HepG2 (cell line): ENCODE results near the gene CENATAC. TPM values are rescaled to one million over a fixed set of nuclear protein-coding genes. Genes with fewer than 3 reads are reported as not detected.

Experiments used
- ATAC-seq: fragments of 200-7000 bp; cut with Tn5 transposase; 3 replicates; pipeline ENCODE4 v1.9.1; 2020; ENCODE audit warnings: mild to moderate bottlenecking, moderate library complexity
- BruUV-seq: library from RNA; stranded (reverse); fragments of 400-500 nt; replicated peaks from 2 replicates; lab custom pipeline; 2021; lab: Mats Ljungman, UMichigan
- CTCF ChIA-PET: fragments of 300-600 bp; formaldehyde crosslinking; extraction: SDS; loops from one replicate; lab custom pipeline; 2021; ENCODE audit warnings: low total read pairs, inconsistent platforms, low intra/inter-chr PET ratio; lab: Yijun Ruan, JAX
- POLR2A ChIA-PET: fragments of 350-600 bp; sonication (Branson Sonifier 250); formaldehyde crosslinking; loops from one replicate; lab custom pipeline; 2020; ENCODE audit warnings: antibody characterized with exemption, inconsistent platforms; lab: Yijun Ruan, JAX
- DNase-seq: peaks from one replicate; pipeline ENCODE4 v3.0.0-alpha.2; 2015; ENCODE audit warnings: low spot score
- FAIRE-seq: peaks from 3 replicates; lab custom pipeline; 2011; peaks lifted over from hg19 to GRCh38; lab: Jason Lieb, UNC
- H2AFZ ChIP-seq: one replicate; pipeline ENCODE4 v1.6.1; 2011; ENCODE audit warnings: low read length, inconsistent platforms
- H3K27ac ChIP-seq: fragments of 300-600 bp; 3 replicates; pipeline ENCODE4 v1.8.0; 2011; ENCODE audit warnings: mixed run types, mild to moderate bottlenecking, mixed read lengths, low read length, inconsistent platforms; ENCODE audit not compliant: insufficient read depth; ENCODE audit errors: extremely low read length
- H3K27me3 ChIP-seq, 2 experiments: fragments of 200-600 bp in 1 of 2; 2 replicates in 1 of 2; 3 replicates in 1 of 2; pipeline versions ENCODE4 v1.6.0 to v1.8.0; 2011; ENCODE audit warnings: low read length in 2 of 2, mild to moderate bottlenecking in 2 of 2, moderate library complexity in 2 of 2, inconsistent platforms in 1 of 2; ENCODE audit not compliant: insufficient read depth in 2 of 2, control insufficient read depth in 1 of 2
- H3K36me3 ChIP-seq, 2 experiments: fragments of 200-600 bp in 1 of 2; replicated peaks in 1 of 2; 2 replicates in 1 of 2; 3 replicates in 1 of 2; pipeline versions ENCODE4 v1.5.1 to v1.8.0; 2011; ENCODE audit warnings: low read length in 2 of 2, inconsistent platforms in 1 of 2; ENCODE audit not compliant: insufficient read depth in 2 of 2, control insufficient read depth in 1 of 2
- H3K4me1 ChIP-seq: 2 replicates; pipeline ENCODE4 v1.5.1; 2012; ENCODE audit warnings: low read length, inconsistent platforms; ENCODE audit not compliant: insufficient read depth
- H3K4me2 ChIP-seq: 2 replicates; pipeline ENCODE4 v1.6.0; 2011; ENCODE audit warnings: low read depth, low read length, inconsistent platforms
- H3K4me3 ChIP-seq, 3 experiments: fragments of 200-600 bp in 1 of 3; sonication (generic), shearing (Covaris generic) in 1 of 3; replicated peaks in 1 of 3; 2 replicates each; pipeline ENCODE4 v1.5.1; 2011 to 2016; ENCODE audit warnings: low read length in 3 of 3, inconsistent platforms in 2 of 3, low read depth in 2 of 3, mild to moderate bottlenecking in 2 of 3, control low read depth in 1 of 3, mixed read lengths in 1 of 3; ENCODE audit not compliant: insufficient read depth in 1 of 3
- H3K79me2 ChIP-seq: one replicate; pipeline ENCODE4 v1.6.1; 2011; ENCODE audit warnings: low read length, inconsistent platforms; ENCODE audit not compliant: insufficient read depth
- H3K9ac ChIP-seq: 2 replicates; pipeline ENCODE4 v1.6.0; 2011; ENCODE audit warnings: mild to moderate bottlenecking, low read depth, low read length, inconsistent platforms; ENCODE audit not compliant: insufficient read depth
- H3K9me3 ChIP-seq: 2 replicates; pipeline ENCODE4 v1.5.1; 2012; ENCODE audit warnings: mild to moderate bottlenecking, low read length
- H4K20me1 ChIP-seq: 2 replicates; pipeline ENCODE4 v1.6.0; 2011; ENCODE audit warnings: inconsistent platforms, mild to moderate bottlenecking, low read length, moderate library complexity; ENCODE audit not compliant: insufficient read depth
- AKAP8 ChIP-seq: sonication (generic); formaldehyde crosslinking; IDR thresholded peaks from 2 replicates; pipeline ENCODE4 v1.5.1; 2020; ENCODE audit warnings: mild to moderate bottlenecking, missing genetic modification reagents
- ASH2L ChIP-seq: fragments of 300-600, 200-600 bp; sonication (generic); IDR thresholded peaks from 2 replicates; pipeline ENCODE4 v1.7.0; 2017; ENCODE audit warnings: low read depth, mild to moderate bottlenecking, moderate library complexity, mixed read lengths, low read length; ENCODE audit not compliant: insufficient read length
- E2F1 ChIP-seq: sonication (generic); formaldehyde crosslinking; IDR thresholded peaks from 2 replicates; pipeline ENCODE4 v1.5.0; 2020; ENCODE audit warnings: missing genetic modification reagents
- FOXO1 ChIP-seq: sonication (generic); formaldehyde crosslinking; IDR thresholded peaks from 2 replicates; pipeline ENCODE4 v1.4.0; 2020; ENCODE audit warnings: missing genetic modification reagents
- GATAD2A ChIP-seq: IDR thresholded peaks from 2 replicates; pipeline ENCODE4 v1.6.1; 2016
- JUNB ChIP-seq: sonication (generic); formaldehyde crosslinking; IDR thresholded peaks from 2 replicates; pipeline ENCODE4 v1.8.0; 2022; ENCODE audit warnings: missing genetic modification reagents, mild to moderate bottlenecking, borderline replicate concordance
- MIXL1 ChIP-seq: IDR thresholded peaks from 2 replicates; pipeline ENCODE4 v1.6.1; 2016
- NFE2L1 ChIP-seq: sonication (generic); formaldehyde crosslinking; IDR thresholded peaks from 2 replicates; pipeline ENCODE4 v1.4.0; 2020; ENCODE audit warnings: missing genetic modification reagents, mild to moderate bottlenecking, borderline replicate concordance
- NKX3-1 ChIP-seq: sonication (generic); formaldehyde crosslinking; IDR thresholded peaks from 2 replicates; pipeline ENCODE4 v1.5.0; 2020; ENCODE audit warnings: missing genetic modification reagents
- PRMT3 ChIP-seq: sonication (generic); formaldehyde crosslinking; IDR thresholded peaks from 2 replicates; pipeline ENCODE4 v1.8.1; 2022; ENCODE audit warnings: low read depth, mild to moderate bottlenecking, moderate library complexity, missing genetic modification reagents, borderline replicate concordance
- RNF219 ChIP-seq: sonication (generic); formaldehyde crosslinking; IDR thresholded peaks from 2 replicates; pipeline ENCODE4 v1.5.0; 2020; ENCODE audit warnings: mild to moderate bottlenecking, missing genetic modification reagents
- RXRA ChIP-seq: sonication (generic); formaldehyde crosslinking; IDR thresholded peaks from 2 replicates; pipeline ENCODE4 v1.5.1; 2020; ENCODE audit warnings: missing genetic modification reagents
- XRCC5 ChIP-seq: fragments of 200-400 bp; formaldehyde crosslinking; optimal IDR thresholded peaks from 2 replicates; pipeline ENCODE3; 2017; ENCODE audit warnings: mild to moderate bottlenecking, low read length
- YEATS4 ChIP-seq: sonication (generic); formaldehyde crosslinking; IDR thresholded peaks from 2 replicates; pipeline ENCODE4 v1.4.0; 2020; ENCODE audit warnings: missing genetic modification reagents, borderline replicate concordance
- ZC3H4 ChIP-seq: sonication (generic); formaldehyde crosslinking; IDR thresholded peaks from 2 replicates; pipeline ENCODE4 v1.4.0; 2020; ENCODE audit warnings: missing genetic modification reagents, borderline replicate concordance
- ZFP90 ChIP-seq: sonication (generic); formaldehyde crosslinking; IDR thresholded peaks from 2 replicates; pipeline ENCODE4 v1.8.0; 2022; ENCODE audit warnings: missing genetic modification reagents, mild to moderate bottlenecking, inconsistent platforms, borderline replicate concordance
- ZMAT3 ChIP-seq: sonication (generic); formaldehyde crosslinking; conservative IDR thresholded peaks from 2 replicates; pipeline ENCODE4 v1.7.0; 2021; ENCODE audit warnings: missing genetic modification reagents
- ZNF101 ChIP-seq: sonication (generic); formaldehyde crosslinking; IDR thresholded peaks from 2 replicates; pipeline ENCODE4 v1.4.0; 2020; ENCODE audit warnings: mild to moderate bottlenecking, low read depth, missing genetic modification reagents, borderline replicate concordance
- ZNF670 ChIP-seq: sonication (generic); formaldehyde crosslinking; IDR thresholded peaks from 2 replicates; pipeline ENCODE4 v1.8.0; 2022; ENCODE audit warnings: mild to moderate bottlenecking, missing genetic modification reagents, borderline replicate concordance
- ZNF7 ChIP-seq: IDR thresholded peaks from 2 replicates; pipeline ENCODE4 v1.6.1; 2016; ENCODE audit warnings: missing biosample characterization, missing genetic modification reagents
- ZNF737 ChIP-seq: sonication (generic); formaldehyde crosslinking; IDR thresholded peaks from 2 replicates; pipeline ENCODE4 v1.5.0; 2020; ENCODE audit warnings: missing genetic modification reagents, mild to moderate bottlenecking, borderline replicate concordance
- ZSCAN25 ChIP-seq: sonication (generic); formaldehyde crosslinking; IDR thresholded peaks from 2 replicates; pipeline ENCODE4 v1.8.0; 2022; ENCODE audit warnings: mild to moderate bottlenecking, missing genetic modification reagents
- WGBS: methylation state at CpG from one replicate; pipeline ENCODE4 v1.1.6; 2017; ENCODE audit warnings: low lambda C conversion rate; 5-methylcytosine and 5-hydroxymethylcytosine counted together
- in situ Hi-C: cut with HindIII; loops from 2 replicates; pipeline ENCODE4 v1.10.0; 2017; ENCODE audit warnings: low pct_unique_long_range_greater_than_20kb; ENCODE audit not compliant: extremely low pct_ligation_motif_present
- intact Hi-C: fragments of 100-400 bp; cut with micrococcal nuclease; formaldehyde crosslinking; loops from one replicate; pipeline ENCODE4 v1.10.0; 2022; ENCODE audit not compliant: unreplicated experiment
- polyA plus RNA-seq, 8 experiments: library from polyadenylated mRNA; depleted of rRNA in 3 of 8; stranded (reverse) in 7 of 8; unstranded in 1 of 8; fragments of >200 nt; fragmentation: Illumina TruSeq in 4 of 8; extraction: Trizol in 4 of 8; gene quantifications; 2 replicates each; pipeline versions ENCODE4 v1.2.1 to v1.2.3, GENCODE V29; 2011 to 2016; ENCODE audit warnings: low read depth in 4 of 8, missing spikeins in 1 of 8, mixed read lengths in 1 of 8; ENCODE audit not compliant: insufficient read depth in 1 of 8
- total RNA-seq, 5 experiments: library from RNA; depleted of rRNA; stranded (reverse); fragments of >200 nt; fragmentation: Illumina TruSeq; extraction: Trizol; gene quantifications; 2 replicates each; pipeline ENCODE4 v1.2.3, GENCODE V29; 2016; ENCODE audit warnings: low read depth in 1 of 5

CENATAC gene
- total and polyA plus RNA-seq, 2 of the 13 experiments (the other 11 are each of a cell fraction or from before 2014, with no cell fraction given), result 21.7 to 25.0 TPM

GRCh38 chr11:118996926-118997626, 862 bp upstream of the CENATAC start:
- DNase-seq (peak; percentile 48), ATAC-seq (peak; percentile 56), FAIRE-seq (no peak)
- peak overlapping the region; percentile 49 for H3K27ac ChIP-seq
- peaks cover 42% of the 10 kb centered on the region for H3K4me1 ChIP-seq
- BruUV-seq, result TSS peak; percentile 64
- 13% methylated on average over 9 of the region's 22 CpGs for WGBS
- peak overlapping the region; percentile 79 to 91 (median 90) for H3K4me3 ChIP-seq
- CTCF ChIA-PET, result interaction anchor here (1.4 kb wide), 1 partner anchor 34 kb away, joined by 4 read pairs; the partner anchor contains the start of gene SLC37A4
- peaks cover 5 to 6% of the 10 kb centered on the region in 2 experiments; a peak in 1 of 5 replicates for H3K36me3 ChIP-seq
- POLR2A ChIA-PET, result interaction anchor here (0.6 to 2.8 kb wide), 19 partner anchors 11 to 376 kb away, joined by 3 to 66 read pairs (median 5); partner anchors contain the start of genes BCL9L, DDX6, DPAGT1 and RPS25
- H2AFZ ChIP-seq, result peak overlapping the region; percentile 55
- in situ Hi-C loops, result no loop called here
- intact Hi-C loops, result no loop called here
- no peaks in the 10 kb centered on the region for H4K20me1 ChIP-seq
- no peaks in the 10 kb centered on the region; a peak in 1 of 5 replicates for H3K27me3 ChIP-seq
- no peaks in the 10 kb centered on the region for H3K9me3 ChIP-seq
- H3K4me2 ChIP-seq, result peak overlapping the region; percentile 92
- peaks cover 35% of the 10 kb centered on the region for H3K79me2 ChIP-seq
- peak overlapping the region; percentile 68 for H3K9ac ChIP-seq
- no peak for TF ChIP-seq ZMAT3 (CRISPR knock-in tag)
- TF ChIP-seq RNF219 (CRISPR knock-in tag), result no peak
- TF ChIP-seq ZC3H4 (CRISPR knock-in tag), result no peak
- TF ChIP-seq E2F1, result no peak; the same call in 1 of the 2 replicates
- TF ChIP-seq RXRA, result no peak
- no peak for TF ChIP-seq NFE2L1
- no peak for TF ChIP-seq ZSCAN25 (CRISPR knock-in tag)
- no peak for TF ChIP-seq XRCC5
- no peak; the same call in 1 of the 2 replicates for TF ChIP-seq YEATS4 (CRISPR knock-in tag)
- 0 out of 2 replicates have a peak, but pooled peaks have one; percentile 28 for TF ChIP-seq PRMT3 (CRISPR knock-in tag)
- TF ChIP-seq ZFP90 (CRISPR knock-in tag), result 0 out of 2 replicates have a peak, but pooled peaks have one; percentile 40
- no peak for TF ChIP-seq ZNF7
- no peak for TF ChIP-seq ZNF101 (CRISPR knock-in tag)
- TF ChIP-seq ZNF670 (CRISPR knock-in tag), result 0 out of 2 replicates have a peak, but pooled peaks have one; percentile 4
- TF ChIP-seq AKAP8 (CRISPR knock-in tag), result 0 out of 2 replicates have a peak, but pooled peaks have one; percentile 3
- no peak for TF ChIP-seq GATAD2A (CRISPR knock-in tag)
- no peak for TF ChIP-seq FOXO1 (CRISPR knock-in tag)
- no peak for TF ChIP-seq ZNF737
- no peak for TF ChIP-seq MIXL1 (CRISPR knock-in tag)
- TF ChIP-seq NKX3-1 (CRISPR knock-in tag), result 0 out of 2 replicates have a peak, but pooled peaks have one; percentile 15
- no peak for TF ChIP-seq JUNB (CRISPR knock-in tag)
- no peak for TF ChIP-seq ASH2L
